ENCODE measurements around the gene PLCXD1.
"Not testable (repeated sequence)": the region's sequence is repeated elsewhere in the genome, so short reads cannot be mapped to it uniquely, and the experiment has no call there.

Gene PLCXD1

DNA sequence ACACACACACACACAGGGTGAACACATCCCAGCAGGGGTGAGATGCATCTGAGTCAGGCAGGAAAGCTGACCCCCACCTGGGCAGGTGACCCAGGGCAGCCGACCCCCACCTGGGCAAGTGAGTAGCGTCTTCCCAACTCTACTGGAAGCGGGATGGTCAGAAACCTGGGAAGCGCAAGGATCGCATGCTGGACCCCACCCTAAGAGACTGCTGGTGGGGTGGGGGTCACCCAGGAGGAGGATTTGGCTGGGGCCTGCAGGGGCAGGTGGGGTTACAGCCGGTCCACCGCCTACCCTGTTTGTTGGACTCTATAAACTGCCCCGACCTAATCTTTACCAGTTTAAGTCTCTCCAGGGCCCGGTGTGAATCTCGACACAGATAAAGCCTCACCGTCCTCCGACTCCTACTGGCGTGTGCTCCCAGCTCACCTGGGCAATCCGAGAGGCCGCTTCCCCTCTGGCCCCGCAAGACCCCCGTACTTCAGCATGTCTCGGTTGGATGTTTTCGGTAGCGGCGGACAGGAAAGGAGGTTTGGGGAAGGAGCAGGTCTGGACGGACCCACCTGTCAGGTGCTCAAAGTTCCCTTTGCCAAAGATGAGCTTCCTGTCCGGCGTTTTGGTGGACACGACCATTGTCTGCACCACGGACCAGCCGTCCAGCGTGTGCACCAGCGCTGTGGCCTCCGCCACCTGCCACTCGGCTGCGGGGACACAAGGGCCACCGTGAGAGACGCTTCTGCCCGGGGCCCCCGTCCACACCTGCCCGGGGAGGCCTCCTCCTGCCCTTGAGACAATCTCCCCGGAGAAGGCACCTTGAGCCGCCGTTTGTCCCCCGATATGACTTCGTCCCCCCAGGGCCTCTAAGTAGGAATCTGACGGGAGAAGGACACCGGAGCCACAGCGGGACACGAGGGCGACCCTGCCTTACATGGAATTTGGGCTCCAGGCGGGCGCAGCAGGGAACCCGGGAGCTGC, 35.5 kb downstream of the PLCXD1 start:
- no peak overlapping the region for H3K4me3 ChIP-seq

DNA sequence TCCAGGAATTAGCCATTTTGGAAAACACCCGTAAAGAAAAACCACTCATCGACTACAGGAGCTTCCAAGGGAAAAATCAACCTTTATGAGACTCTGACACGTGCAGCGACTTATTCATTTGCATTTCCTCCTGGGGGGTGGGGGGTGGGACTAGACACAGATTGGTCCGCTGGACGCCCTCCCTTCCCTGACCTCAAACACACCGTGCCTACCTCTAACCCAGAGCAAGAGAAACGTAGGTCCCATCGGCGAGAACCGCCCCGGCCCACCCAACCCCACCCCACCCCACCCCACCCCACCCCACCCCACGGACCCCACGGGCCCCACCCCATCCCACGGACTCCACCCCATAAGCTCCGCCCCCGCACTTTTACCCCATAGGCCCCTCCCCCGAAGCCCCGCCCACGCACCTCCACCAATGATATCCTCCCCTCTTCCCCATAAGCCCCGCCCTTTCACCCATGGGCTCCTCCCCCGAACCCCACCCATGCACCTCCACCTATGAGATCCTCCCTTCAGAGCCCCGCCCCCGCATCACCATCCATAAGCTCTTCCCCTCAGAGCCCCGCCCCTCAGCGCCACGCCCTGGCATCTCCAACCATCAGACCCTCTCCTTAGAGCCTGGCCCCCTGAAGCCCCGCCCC, 36.4 kb downstream of the PLCXD1 start:
- TF ChIP-seq Cebpa-rat (IDR thresholded peaks at IDR 0.05) = no peak
- Histone ChIP-seq H3K4me1 (peaks cover 13% of the 10 kb centered on the region), H3K27me3 (no peaks in the 10 kb centered on the region), H3K4me2 (peak overlapping the region; percentile 34; the same call in 1 of the 2 replicates), H3K36me3 (peaks cover 41% of the 10 kb centered on the region), H3K9ac (no peak overlapping the region), H4K20me1 (peaks cover 52% of the 10 kb centered on the region), H3K27ac (no peak overlapping the region), H3K9me3 (no peaks in the 10 kb centered on the region), H3K4me3 (peak overlapping the region; percentile 87; the same call in 1 of the 2 replicates)

More for the DNA sequence above, 35.5 kb downstream of the PLCXD1 start:
- no peak overlapping the region for H3K27ac ChIP-seq
- no peak for TF ChIP-seq Cebpa-rat (IDR thresholded peaks at IDR 0.05)
- peaks cover 61% of the 10 kb centered on the region for H4K20me1 ChIP-seq
- no peaks in the 10 kb centered on the region for H3K27me3 ChIP-seq
- H3K4me1 ChIP-seq = peaks cover 13% of the 10 kb centered on the region
- no peaks in the 10 kb centered on the region for H3K9me3 ChIP-seq
- no peak overlapping the region for H3K9ac ChIP-seq
- H3K36me3 ChIP-seq = peaks cover 50% of the 10 kb centered on the region
- H3K4me2 ChIP-seq = peak overlapping the region; percentile 34; the same call in 1 of the 2 replicates

DNA sequence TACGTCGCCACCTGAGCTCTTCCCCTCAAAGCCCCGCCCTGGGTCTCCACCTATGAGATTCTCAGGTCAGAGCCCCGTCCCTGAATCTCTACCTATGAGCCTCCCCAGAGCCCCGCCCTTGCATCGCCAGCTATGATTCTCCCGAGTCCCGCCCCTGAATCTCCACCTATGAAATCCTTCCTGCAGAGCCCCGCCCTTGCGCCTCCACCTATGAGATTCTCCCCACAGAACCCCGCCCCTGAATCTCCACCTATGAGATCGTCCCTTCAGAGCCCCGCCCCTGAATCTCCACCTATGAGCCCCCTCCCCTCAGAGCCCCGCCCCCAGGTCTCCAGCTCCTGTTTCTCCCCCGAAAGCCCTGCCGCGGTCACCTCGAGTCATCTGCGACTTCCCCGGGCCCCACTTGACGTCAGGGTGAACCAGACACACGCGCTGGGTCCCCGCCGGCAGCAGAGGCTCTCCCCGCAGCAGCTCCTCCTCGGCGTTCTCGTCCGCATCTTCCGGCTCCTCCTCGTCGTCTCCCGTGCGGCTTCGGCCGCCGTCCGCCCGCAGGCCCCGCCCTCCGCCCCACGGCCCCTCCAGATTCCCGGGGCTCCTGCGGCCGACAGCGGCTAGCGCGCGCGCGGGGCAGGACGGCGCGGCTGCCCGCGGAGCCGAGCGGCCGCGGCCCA, 37.0 kb downstream of the PLCXD1 start:
- Histone ChIP-seq H3K9me3 (no peaks in the 10 kb centered on the region), H3K4me1 (peaks cover 16% of the 10 kb centered on the region), H3K9ac (peak overlapping the region; percentile 97), H3K27me3 (no peaks in the 10 kb centered on the region), H3K4me3 (peak overlapping the region; percentile 87), H4K20me1 (peaks cover 45% of the 10 kb centered on the region), H3K36me3 (peaks cover 35% of the 10 kb centered on the region), H3K27ac (peak overlapping the region; percentile 99), H3K4me2 (peak overlapping the region; percentile 58)
- TF ChIP-seq Cebpa-rat (IDR thresholded peaks at IDR 0.05) = no peak

DNA sequence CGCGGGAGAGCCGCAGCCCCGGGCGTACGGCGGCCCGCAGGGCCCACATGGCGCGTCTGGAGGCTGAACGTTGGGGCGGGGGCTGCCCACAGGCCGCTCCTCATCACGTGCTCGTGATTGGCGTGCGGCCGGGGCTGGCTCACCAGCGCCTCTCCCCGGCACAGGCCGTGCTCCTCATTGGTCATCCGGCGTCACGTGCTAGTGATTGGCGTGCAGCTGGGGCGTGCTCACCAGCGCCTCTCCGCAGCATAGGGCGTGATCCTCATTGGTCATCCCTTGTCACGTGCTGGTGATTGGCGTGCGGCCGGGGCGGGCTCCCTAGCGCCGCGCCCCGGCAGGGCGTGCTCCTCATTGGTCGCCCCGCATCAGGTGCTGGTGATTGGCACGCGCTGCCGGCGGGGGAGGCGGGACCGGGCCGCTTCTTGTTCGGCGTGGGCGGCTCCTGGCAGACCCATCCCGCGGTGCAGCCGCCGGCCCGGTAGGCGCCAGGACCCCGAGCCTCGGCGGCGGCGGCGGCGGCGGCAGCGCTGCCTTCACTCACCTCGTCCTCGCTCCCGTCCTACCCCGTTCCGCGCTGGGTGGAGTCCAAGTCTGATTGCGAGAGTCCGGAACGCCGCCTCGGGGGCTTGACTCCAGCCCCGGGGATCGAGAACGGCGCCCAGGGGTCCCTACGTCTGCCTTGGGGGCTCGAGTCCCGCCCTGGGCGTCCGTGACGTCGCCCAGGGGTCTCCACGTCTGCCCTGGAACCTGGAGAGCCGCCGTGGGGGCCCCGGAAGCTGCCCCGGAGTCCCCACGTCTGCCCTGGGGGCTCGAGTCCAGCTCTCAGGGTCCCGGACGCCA, 37.8 kb downstream of the PLCXD1 start, which contains the start of gene GTPBP6:
Gene GTPBP6, minus strand, starts transcription at position 58 of the 840 bp plus-strand sequence. Its CDS starts 9 bp downstream, at position 49.
- H3K27ac ChIP-seq = peak within 1 kb of the TSS; percentile 99
- TF ChIP-seq Cebpa-rat (IDR thresholded peaks at IDR 0.05) = no peak

DNA sequence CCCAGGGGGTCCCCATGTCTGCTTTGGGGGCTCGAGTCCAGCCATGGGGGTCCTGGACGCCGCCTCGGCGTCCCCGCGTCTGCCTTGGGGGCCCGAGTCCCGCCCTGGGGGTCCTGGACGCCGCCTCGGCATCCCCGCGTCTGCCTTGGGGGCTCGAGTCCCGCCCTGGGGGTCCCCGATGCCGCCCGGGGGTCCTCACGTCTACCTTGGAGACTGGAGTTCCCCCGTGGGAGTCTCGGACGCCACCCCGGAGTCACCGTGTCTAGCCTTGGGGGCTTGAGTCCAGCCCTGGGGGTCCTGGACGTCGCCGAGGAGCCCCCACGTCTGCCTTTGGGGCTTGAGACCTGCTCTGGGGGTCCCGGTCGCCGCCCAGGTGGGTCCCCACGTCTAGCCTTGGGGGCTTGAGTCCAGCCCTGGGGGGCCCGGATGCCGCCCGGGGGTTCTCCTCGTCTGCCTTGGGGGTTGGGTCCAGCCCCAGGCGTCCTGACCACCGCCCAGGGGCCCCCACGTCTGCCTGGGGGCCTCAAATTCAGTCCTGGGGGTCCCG, 38.5 kb downstream of the PLCXD1 start:
- Histone ChIP-seq H3K4me2 (peak overlapping the region; percentile 100), H3K36me3 (peaks cover 22% of the 10 kb centered on the region), H3K4me3 (peak overlapping the region; percentile 87), H4K20me1 (peaks cover 36% of the 10 kb centered on the region), H3K27me3 (no peaks in the 10 kb centered on the region), H3K9ac (peak overlapping the region; percentile 99), H3K4me1 (peaks cover 31% of the 10 kb centered on the region), H3K9me3 (no peaks in the 10 kb centered on the region), H3K27ac (peak overlapping the region; percentile 98)
- no peak for TF ChIP-seq Cebpa-rat (IDR thresholded peaks at IDR 0.05)

More for the DNA sequence above, 37.8 kb downstream of the PLCXD1 start, which contains the start of gene GTPBP6:
- H3K9ac ChIP-seq = peak within 1 kb of the TSS; percentile 99
- peaks cover 27% of the 10 kb centered on the region for H3K36me3 ChIP-seq
- peak within 1 kb of the TSS; percentile 87 for H3K4me3 ChIP-seq
- H3K9me3 ChIP-seq = no peaks in the 10 kb centered on the region
- H3K27me3 ChIP-seq = no peaks in the 10 kb centered on the region
- H4K20me1 ChIP-seq = peaks cover 40% of the 10 kb centered on the region
- H3K4me1 ChIP-seq = peaks cover 24% of the 10 kb centered on the region
- peak within 1 kb of the TSS; percentile 100 for H3K4me2 ChIP-seq

DNA sequence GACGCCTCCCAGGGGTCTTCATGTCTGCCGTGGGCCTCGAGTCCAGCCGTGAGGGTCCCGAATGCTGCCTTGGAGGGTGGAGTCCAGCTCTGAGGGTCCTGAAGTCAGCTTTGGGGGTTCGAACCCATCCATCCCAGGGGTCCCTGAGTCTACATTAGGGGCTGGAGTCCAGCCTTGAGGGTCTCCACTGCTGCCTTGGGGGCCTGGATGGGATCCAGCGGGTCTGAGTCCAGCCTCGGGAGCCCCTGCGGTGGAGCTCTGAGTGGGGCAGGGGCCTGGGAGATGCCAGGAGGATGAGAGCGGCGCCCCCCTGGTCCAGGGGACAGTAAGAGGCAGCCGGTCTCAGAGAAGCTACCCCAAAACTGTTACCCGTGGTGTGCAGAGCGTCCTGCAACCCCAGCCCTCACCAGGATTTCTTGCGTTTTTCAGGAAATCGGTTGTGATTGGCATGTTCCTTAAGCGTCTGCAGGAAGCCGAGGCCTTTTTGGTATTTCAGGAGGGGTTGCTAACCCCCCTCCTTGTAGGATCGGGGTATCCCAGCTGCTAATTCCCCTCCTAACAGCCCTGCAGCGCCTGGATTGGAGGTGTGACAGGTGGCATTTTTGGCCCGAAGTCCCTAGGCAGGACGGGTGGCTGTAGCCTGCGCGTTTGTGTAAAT, 39.1 kb downstream of the PLCXD1 start:
- peak overlapping the region; percentile 100 for H3K4me2 ChIP-seq
- H4K20me1 ChIP-seq = peaks cover 30% of the 10 kb centered on the region
- H3K4me3 ChIP-seq = peak overlapping the region; percentile 87
- H3K27me3 ChIP-seq = no peaks in the 10 kb centered on the region
- no peaks in the 10 kb centered on the region for H3K9me3 ChIP-seq
- H3K9ac ChIP-seq = peak overlapping the region; percentile 99
- TF ChIP-seq Cebpa-rat (IDR thresholded peaks at IDR 0.05) = no peak
- H3K4me1 ChIP-seq = peaks cover 35% of the 10 kb centered on the region
- peaks cover 16% of the 10 kb centered on the region for H3K36me3 ChIP-seq
- H3K27ac ChIP-seq = peak overlapping the region; percentile 98

DNA sequence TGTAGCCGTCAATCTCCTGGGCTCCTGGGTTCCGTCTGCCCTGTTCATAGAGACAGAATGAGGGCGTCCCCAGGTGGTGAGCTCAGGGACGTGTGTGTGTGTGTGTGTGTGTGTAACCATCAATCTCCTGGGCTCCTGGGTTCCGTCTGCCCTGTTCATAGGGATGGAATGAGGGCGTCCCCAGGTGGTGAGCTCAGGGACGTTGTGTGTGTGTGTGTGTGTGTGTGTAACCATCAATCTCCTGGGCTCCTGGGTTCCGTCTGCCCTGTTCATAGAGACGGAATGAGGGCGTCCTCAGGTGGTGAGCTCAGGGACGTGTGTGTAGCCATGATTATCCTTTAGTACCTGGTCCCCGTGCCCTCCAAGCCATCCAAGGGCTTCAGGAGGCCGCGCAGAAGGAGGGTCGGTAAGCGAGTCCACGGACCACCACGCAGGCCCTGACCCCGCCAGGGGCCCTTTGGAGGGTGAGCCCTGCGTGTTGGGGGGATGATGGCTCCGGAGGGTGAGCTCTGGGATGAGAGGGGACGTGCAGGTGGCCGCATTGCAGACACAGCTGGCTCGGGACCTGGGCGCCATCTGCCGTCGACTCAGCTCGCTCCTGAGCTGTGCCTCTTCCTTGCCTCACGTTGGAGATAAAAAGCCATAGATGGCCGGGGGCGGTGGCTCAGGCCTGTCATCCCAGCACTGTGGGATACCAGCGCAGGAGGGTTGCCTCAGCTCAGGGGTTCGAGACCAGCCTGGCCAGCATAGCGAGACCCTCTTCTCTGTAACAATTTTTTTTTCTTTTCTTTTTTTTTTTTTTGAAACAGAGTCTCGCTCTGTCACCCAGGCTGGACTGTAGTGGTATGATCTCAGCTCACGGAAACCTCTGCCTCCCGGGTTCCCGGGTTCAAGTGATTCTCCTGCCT, 42.8 kb downstream of the PLCXD1 start:
- peak overlapping the region; percentile 56 for H3K4me2 ChIP-seq
- H3K4me3 ChIP-seq = no peak overlapping the region

DNA sequence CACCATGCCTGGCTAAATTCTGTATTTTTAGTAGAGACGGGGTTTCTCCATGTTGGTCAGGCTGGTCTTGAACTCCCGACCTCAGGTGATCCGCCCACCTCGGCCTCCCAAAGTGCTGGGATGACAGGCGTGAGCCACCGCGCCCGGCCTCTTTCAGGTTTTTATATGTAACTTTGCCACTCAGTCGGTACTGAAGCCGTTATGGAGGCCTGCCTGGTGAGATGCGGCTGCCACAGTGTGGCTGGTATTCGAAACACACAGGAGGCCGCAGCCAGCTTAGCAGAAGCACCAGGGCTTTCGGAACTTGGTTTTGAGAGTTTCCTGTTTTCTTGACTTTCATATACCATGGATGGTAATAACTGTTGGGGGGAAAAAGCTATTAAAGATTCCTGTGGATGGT, 43.5 kb downstream of the PLCXD1 start:
- H3K4me1 ChIP-seq = peaks cover 35% of the 10 kb centered on the region
- not testable (repeated sequence) for H3K36me3 ChIP-seq, H3K4me2 ChIP-seq, H3K9ac ChIP-seq, H3K27me3 ChIP-seq, H3K9me3 ChIP-seq, H3K4me3 ChIP-seq, H3K27ac ChIP-seq
- H4K20me1 ChIP-seq = peaks cover 11% of the 10 kb centered on the region

More for the DNA sequence above, 42.8 kb downstream of the PLCXD1 start:
- no peak for TF ChIP-seq Cebpa-rat (IDR thresholded peaks at IDR 0.05)
- H3K9me3 ChIP-seq = no peaks in the 10 kb centered on the region
- peaks cover 35% of the 10 kb centered on the region for H3K4me1 ChIP-seq
- peaks cover 13% of the 10 kb centered on the region for H4K20me1 ChIP-seq
- no peaks in the 10 kb centered on the region for H3K36me3 ChIP-seq
- H3K9ac ChIP-seq = no peak overlapping the region
- H3K27ac ChIP-seq = no peak overlapping the region
- H3K27me3 ChIP-seq = no peaks in the 10 kb centered on the region
